Fibroblast of skin of left quadriceps (primary cell): ENCODE results near the gene MCTP2.
A peak's percentile ranks its signal among the peaks of the same experiment; 100 is the strongest.

Experiments used
- DNase-seq, 2 experiments: peaks; one replicate each; pipeline ENCODE4 v3.0.0-alpha.2; 2013; ENCODE audit warnings: low read depth in 2 of 2

The MCTP2 gene

DNA sequence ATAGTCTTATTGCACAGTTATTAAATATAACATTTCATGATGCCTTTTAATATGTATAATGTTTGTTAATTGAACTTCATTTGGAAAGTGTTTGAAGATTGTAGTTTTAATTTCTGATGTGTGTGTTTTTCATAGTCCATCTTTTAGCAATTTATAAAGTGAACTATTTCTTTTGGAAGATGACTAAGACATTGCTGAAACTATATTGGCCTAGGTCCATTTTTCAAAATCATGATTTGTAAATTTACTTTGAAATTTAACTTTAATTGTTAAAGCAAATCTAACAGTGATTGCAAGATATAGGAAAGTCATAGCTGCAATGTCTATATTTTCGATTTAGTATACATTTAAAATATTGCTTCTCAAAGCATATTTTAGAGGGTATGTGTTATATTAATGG is 30.8 kb downstream of the MCTP2 start:
- DNase-seq: no peak

DNA sequence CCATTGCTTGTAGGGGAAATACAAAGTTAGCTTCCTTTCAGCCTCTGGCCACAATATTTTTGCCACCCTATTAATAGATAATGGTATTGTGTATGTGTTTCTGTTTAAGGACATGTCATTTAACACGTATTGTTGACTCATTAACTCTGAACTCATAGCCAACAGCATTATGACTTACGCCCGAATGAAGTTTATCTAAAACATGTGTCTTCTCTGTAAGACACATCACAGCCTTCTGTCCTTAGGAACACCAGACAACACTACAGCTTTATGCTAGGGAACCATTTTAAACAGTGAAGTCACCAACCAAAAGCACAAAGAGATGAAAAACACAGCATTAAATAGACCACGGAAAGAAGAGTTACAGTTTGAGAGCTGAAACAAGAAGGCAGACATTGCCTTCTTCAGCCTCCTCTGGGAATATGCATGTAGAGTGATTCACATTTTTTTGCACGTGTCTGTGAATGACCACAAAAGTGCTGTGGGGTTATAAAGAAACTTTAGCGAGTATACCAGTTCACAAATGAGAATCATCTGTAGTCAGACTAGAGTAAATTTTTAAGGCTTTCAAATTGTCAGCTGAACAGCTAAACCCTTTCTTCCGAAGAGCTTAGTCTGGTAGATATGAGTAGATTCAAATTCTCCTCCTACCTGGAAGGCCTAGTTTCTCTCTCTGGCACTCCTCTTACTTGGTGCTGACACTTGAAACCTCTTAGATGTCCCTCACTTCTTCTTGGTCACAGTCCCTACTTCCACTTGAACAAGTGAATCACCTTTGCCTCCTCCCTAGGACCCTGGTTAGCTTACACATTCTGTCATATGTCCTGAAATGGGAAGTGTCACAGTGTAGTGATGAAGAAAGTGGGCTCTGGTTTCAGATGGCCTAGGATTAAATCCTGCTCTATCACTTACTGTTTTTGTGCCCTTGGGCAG is 32.2 kb downstream of the MCTP2 start:
- DNase-seq: peak; percentile 82 to 83

- no peak for DNase-seq
These were observed 33.6 kb downstream of the MCTP2 start for GRCh38 chr15:94265009-94265408.

DNA sequence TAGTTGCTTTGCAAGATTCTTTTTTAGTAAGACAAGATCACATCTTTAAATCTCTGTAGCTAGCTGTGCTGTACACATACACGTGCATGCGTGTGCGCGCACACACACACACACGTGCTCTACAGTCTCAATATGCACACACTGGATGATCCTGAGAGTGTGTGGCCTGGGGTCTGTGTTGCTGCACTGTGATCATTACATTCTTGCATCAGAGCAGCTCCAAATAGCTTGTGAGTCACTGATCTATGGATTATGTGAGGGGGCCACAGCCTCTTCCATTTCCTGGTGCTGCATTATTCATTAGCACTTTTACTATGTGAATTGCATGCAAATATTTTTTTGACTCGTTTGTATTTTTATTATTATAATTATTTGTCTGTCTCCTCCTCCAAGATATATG is 34.6 kb downstream of the MCTP2 start:
- peak; percentile 43 to 51 for DNase-seq

DNA sequence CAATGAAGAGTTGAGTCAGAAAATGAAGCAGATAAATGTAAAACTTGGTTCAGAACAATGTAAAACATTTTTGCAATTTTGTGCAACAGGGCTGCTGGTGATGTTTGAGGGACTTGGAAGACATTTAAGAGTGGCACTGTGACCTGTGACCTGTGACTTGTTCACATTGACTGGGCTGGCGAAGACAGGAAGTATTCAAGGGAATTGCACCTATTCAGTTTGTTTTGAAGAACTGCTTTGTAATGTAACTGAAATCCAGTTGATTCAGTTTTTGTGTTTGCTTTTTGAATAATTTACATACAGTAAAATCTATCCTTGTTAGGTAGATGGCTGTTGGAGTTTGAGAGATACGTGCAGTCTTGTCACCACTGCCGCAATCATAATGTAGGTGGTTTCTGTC is 35.4 kb downstream of the MCTP2 start:
- DNase-seq: no peak

- no peak for DNase-seq
These were observed 38.6 kb downstream of the MCTP2 start for GRCh38 chr15:94269954-94270353.

- DNase-seq: no peak
These were observed 39.2 kb downstream of the MCTP2 start for GRCh38 chr15:94270570-94270969.

DNA sequence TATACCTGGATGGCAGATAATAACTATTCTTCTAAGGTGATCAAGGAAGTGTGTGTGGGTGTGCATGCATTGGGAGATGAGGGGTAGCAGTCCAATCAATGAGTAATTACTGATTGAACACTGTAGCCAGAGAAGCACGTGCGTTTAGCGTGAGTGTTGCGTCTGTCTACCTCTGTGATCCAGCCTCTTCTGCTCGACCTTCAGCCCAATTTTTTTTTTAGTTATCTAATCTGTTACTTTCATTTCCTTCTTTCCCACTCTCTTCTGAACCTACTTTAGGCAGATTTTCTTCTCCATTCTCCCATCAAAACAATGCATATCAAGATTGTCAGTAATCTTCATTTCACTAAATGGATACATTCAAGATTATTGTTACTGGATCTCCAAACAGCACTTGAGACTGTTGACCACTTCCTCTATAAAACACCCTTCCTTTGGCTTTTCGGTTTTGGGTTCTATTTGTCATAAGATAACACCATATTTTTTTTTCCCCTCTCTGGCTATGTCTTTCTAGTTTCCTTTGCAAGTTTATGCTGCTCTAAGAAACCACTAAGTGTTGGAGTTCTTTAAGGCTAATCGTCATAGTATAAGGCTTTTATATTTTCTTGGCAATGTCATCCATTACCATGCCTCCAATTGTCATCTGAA is 41.0 kb downstream of the MCTP2 start:
- DNase-seq: no peak

DNA sequence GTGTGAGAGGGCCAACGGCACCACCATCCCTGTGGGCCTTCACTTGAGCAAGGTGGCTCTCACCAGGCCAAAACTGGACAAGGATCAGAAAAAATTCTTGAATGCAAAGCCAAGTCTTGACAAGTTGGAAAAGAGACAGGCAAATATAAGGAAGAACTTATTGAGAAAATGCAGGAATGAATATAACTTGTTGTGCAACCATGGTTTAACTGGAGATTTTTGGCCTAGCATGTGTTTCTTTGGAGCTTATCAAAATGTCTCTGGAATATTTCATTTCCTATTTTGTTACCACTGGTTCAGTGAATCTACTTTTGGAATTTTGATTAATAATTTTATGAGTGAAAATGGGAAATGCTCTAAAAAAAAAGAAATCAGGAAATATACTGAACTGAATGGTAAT is 42.5 kb downstream of the MCTP2 start:
- DNase-seq: no peak

- DNase-seq: no peak
These were observed 43.4 kb downstream of the MCTP2 start for GRCh38 chr15:94274745-94275144.

GRCh38 chr15:94277485-94277884 is 46.1 kb downstream of the MCTP2 start:
- DNase-seq: no peak

- no peak for DNase-seq
These were observed 48.4 kb downstream of the MCTP2 start for GRCh38 chr15:94279736-94280135.

GRCh38 chr15:94280301-94280700 is 48.9 kb downstream of the MCTP2 start:
- no peak for DNase-seq

DNA sequence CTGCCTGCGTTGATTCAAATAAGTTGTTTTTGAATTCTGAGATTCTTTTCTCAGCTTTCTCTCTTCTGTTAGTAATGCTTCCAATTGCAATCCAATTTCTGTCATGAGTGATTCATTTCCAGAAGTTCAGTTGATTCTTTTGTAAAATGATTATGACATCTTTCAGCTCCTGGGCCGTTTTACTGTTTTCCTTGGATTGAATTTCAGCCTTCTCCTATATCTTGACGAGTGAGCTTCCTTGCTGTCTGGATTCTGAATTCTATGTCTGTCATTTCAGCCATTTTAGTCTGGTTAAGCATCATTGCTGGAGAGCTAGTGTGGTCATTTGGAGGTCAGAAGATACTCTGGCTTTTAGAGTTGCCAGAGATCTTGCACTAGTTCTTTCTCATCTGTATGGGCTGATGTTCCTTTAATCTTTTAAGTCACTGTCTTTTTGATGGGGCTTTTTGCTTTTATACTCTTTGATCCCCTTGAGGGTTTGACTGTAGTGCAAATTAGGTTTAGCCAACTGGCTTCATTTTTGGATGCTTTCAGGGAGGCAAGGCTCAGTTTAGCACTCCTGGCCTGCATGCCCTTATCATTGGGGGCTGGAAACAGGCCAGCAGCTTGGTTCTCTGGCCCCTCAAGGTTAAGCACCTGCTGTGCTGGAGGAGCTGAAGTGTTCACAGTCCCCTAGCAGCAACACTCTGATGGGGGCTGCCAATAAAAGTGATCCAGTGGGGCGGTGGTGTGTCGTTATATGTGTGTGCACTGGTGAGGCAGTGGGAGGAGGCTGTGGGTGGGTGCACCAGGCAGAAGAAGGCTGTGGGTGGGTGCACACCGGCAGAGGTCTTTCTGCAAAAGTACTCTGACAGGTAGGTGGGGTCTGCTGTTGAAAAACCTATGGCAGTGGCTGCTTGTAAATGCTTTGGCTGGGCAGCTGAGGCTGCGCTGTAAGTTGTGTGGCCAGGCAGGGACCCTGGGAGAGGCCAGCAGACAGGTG is 51.2 kb downstream of the MCTP2 start:
- DNase-seq: peak in 1 of 2 experiments; percentile 14

DNA sequence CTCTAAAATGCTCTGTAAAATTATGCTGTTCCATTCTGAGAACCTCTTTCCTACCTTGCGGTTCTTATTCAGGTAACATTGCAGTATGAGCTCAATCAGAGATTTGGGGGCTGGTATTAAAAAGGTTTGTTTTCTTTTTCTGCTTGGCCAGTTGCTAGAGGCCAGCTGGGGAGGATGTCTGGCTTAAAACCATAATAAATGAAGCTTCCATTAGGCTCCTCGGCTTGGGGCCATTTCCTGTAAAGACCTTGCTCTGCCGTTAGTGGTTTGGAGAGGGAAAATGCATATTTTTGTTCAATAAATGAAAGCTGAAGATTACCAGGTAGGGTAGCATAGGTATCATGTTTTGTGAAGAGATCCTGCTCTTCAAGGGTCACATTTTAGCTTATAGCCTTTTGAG is 55.2 kb downstream of the MCTP2 start:
- DNase-seq: no peak

- DNase-seq: no peak
These were observed 56.5 kb downstream of the MCTP2 start for GRCh38 chr15:94287794-94288246.

DNA sequence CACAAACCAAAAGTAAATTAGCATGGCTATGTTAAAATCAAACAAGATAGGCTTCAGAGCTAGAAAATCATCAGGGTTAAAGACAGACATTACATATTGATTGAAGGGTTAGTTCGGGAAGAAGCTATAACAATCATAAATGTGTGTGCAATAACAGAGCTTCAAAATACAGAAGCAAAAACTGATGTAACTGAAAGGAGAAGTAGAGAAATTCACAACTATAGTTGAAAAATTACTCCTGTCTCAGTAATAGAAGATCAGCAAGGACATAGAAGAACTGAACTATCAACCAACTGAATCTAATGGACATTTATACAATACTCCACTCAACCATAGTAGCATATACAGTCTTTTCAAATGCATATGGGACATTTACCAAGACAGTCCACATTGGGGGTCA is 59.4 kb downstream of the MCTP2 start:
- DNase-seq: no peak

DNA sequence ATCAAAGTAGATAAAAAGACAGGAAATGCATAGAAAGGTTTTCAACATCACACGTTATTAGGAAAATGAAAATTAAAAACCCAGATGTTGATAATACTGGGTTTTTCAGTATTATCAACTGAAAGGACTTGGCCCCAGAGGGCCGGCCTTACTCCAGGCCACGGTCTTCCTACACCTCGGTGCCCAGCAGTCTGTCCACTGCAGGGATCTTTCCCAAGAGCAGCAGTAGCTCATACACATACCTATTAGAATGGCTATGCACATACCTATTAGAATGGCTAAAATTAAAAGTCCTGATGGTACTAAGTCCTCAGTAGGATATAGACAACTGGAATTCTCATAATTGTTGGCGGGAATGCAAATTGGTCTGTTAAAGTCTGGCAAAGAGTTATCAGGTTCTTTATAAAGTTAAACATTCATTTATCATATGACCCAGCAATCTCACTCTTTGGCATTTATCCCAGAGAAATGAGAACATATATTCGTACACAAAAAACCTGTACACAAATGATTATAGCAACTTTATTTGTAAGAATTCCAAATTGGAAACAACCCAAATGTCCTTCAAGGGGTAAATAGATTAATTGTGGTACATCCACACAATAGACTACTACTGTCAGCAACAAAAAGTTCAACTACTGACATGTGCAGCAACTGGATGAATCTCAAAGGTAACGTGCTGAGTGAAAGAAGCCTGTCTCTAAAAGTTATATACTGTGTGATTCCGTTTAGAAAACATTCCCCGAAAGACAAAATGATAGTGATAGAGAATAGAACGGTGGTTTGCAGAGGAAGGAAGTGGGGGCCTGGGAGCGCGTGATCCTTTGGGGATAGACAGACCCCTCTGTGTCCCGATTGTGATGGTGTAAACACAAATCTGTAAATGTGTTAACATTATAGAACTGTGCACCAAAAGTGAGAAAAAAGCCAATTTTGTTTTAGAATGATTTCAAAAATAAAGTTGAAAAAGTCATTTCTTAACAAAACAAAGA is 62.3 kb downstream of the MCTP2 start:
- no peak for DNase-seq

GRCh38 chr15:94294556-94294955 is 63.2 kb downstream of the MCTP2 start:
- peak in 1 of 2 experiments; percentile 17 for DNase-seq

- DNase-seq: no peak
These were observed 63.9 kb downstream of the MCTP2 start for GRCh38 chr15:94295275-94295674.

- DNase-seq: no peak
These were observed 65.4 kb downstream of the MCTP2 start for GRCh38 chr15:94296717-94297116.
